Measurements from ENCODE around the gene GNB3.

DNA sequence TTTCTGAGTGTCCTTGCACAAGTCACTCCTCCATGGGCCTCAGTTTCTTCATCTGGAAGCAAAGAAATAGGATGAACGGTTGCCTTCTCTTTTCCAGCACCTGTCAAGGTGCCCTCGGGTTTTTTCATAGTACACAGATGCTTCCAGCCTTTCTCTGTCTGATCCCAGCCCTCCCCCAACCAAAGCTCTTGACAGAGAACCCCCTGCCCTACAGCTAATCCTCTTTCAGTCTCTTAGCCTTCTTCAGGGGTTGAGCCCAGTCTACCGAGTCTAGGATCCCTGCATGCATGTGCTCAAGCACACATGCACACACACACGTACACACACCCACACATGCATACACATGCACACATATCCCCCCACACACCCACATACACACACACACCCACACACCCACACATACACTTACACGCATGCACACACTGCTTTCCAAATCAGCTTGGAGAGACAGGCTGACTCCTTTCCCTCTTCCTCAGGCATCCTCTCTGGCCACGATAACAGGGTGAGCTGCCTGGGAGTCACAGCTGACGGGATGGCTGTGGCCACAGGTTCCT is 5.7 kb downstream of the GNB3 start:
- no peak for TF ChIP-seq GATA2 (IDR thresholded peaks at IDR 0.05; ENCODE audit: low read depth, low read length)
- TF ChIP-seq GATA3 (IDR thresholded peaks at IDR 0.05; ENCODE audit: low read depth, low read length): no peak
